Nephron progenitor cell (in vitro differentiated cells): ENCODE data around the gene EVA1A.

Source experiments
- DNase-seq: peaks from one replicate; pipeline ENCODE4 v3.0.0; 2021
- H3K27ac Mint-ChIP-seq: 2 replicates; pipeline ENCODE4 v1.8.0; 2021; ENCODE audit warnings: mild to moderate bottlenecking, moderate library complexity, mixed read lengths
- H3K27me3 Mint-ChIP-seq: 2 replicates; pipeline ENCODE4 v1.8.0; 2021; ENCODE audit warnings: mild to moderate bottlenecking, low read depth, mixed read lengths; ENCODE audit not compliant: poor library complexity
- H3K36me3 Mint-ChIP-seq: 2 replicates; pipeline ENCODE4 v1.8.0; 2021; ENCODE audit warnings: low read depth, mixed read lengths
- H3K4me1 Mint-ChIP-seq: 2 replicates; pipeline ENCODE4 v1.8.0; 2021; ENCODE audit warnings: mixed read lengths
- H3K4me3 Mint-ChIP-seq: 2 replicates; pipeline ENCODE4 v1.8.0; 2021; ENCODE audit warnings: mild to moderate bottlenecking, moderate library complexity, mixed read lengths
- H3K9me3 Mint-ChIP-seq: 2 replicates; pipeline ENCODE4 v1.8.0; 2021; ENCODE audit warnings: mild to moderate bottlenecking, moderate library complexity, mixed read lengths
- CTCF ChIP-seq: fragments of 200-600 bp; sonication (generic); IDR thresholded peaks from 2 replicates; pipeline ENCODE4 v1.5.0; 2021; ENCODE audit warnings: antibody characterized with exemption

EVA1A gene

DNA sequence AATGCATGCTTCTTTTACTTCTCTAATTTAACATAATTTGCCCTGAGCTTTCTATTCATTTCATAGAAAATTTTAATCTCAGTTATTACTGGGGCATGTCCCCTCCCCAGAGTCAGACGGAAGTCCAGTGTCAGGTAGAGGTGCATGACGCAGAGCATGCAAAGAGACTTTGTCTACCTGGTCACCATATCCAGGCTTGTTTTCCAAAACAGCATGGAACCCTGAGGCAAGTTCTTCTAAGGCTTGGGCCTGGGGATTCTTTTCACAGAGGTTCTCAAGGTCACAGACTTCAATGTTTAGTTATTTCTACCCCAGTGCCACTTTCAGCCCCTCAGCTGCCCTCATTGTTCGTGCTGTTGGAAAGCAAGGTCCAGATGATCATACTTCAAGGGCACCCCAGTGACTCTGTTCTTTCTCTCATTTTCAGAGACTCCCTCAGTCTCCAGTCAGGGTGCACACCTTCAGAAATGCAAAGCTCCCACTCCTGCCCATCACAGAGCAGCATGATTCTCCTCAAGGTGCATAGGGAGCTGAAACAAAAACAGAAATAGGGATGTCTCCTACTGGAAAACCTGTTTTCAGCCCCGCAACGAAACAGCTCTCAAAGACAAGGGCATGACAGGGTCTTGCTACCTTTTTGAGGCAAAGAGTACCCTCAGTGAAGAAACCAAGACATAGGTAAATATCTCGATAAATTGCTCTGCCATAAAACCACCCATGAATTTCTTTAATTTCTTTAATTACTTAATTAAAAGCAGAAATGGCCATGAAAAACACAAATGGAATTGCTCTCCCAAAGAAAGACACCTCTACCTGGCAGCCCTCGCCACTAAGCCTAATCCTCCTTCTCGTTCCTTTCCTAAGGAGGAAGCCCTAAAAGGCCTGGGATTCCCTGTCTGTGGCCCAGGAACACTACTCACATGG, 9.5 kb upstream of the EVA1A start:
- Mint-ChIP-seq H3K27ac (no peak overlapping the region), H3K4me1 (peaks cover 44% of the 10 kb centered on the region), H3K9me3 (no peaks in the 10 kb centered on the region), H3K4me3 (no peak overlapping the region), H3K27me3 (peaks cover 2% of the 10 kb centered on the region), H3K36me3 (no peaks in the 10 kb centered on the region)
- no peak for DNase-seq
- TF ChIP-seq CTCF: no peak

DNA sequence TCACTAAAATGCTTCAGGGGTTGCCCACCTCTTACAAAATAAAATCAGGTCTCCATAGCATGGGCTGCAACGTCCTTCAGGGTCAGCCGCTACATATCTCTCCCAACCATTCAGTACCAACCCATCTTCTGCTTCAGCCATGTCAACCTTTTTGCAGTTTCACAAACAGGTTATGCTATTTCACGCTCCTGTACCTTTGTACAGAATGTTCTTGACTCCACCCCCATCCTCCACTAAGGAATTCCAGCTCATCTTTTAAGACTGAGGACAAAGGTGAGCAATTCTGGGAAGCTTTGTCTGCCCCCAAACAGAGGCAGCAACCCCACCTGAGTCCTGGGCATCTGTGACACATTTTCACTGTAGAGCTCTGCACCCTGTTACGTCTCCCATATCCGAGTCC, 8.8 kb upstream of the EVA1A start:
- Mint-ChIP-seq H3K27me3 (peaks cover 8% of the 10 kb centered on the region), H3K36me3 (no peaks in the 10 kb centered on the region), H3K4me1 (peaks cover 44% of the 10 kb centered on the region), H3K4me3 (no peak overlapping the region), H3K9me3 (no peaks in the 10 kb centered on the region), H3K27ac (no peak overlapping the region)
- no peak for TF ChIP-seq CTCF
- DNase-seq: no peak

- Mint-ChIP-seq H3K27me3 (peaks cover 18% of the 10 kb centered on the region), H3K36me3 (no peaks in the 10 kb centered on the region), H3K4me1 (peaks cover 44% of the 10 kb centered on the region), H3K27ac (no peak overlapping the region), H3K4me3 (no peak overlapping the region), H3K9me3 (no peaks in the 10 kb centered on the region)
- no peak for TF ChIP-seq CTCF
- DNase-seq: no peak
Observed at GRCh38 chr2:75568174-75568573, 7.4 kb upstream of the EVA1A start.

DNA sequence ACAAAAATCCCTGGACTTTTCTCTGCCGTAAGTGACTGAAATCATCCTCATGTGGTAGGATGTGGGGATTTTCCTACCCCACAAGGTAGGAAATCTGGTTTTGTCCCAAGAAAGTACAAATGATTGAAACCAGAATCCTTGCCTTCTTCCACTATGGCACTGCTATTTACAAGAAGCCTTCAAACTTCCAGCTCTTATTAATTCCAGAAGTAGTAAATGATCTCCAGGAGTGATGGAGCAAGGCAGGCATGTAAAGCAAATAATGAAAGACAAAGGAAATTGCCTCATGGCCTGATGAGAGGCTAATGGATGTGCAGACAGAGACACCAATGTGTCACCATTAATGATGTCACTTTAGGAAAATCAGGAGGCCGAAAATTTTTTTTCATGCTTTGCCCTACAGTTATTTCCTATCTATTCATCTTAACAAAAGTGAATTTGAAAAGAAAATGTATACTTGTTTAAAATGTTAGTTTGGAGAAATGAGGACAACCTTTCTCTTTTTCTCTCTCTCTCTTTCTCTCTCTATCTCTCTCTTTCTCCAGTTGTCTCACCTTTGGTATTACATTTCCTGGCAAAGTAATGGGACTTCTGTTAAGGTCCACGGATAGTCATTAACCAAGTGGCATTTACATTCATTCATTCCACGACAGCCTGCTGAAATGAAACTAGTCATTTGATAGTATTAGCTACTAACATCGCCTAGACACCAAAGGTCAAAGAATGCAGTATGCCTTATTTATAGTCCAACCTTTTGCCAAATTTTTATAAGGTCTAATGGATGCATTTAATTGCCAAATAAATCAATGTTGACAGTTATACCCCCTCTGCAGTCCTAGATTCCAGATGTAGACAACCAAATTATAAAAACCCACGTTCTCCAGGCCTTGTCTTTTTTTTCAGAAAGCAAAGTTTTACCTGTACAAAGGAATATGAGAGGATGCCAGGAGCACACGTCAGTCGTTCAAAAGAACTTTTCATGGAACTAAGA, 5.0 kb upstream of the EVA1A start:
- Mint-ChIP-seq H3K4me1 (peaks cover 43% of the 10 kb centered on the region), H3K27ac (no peak overlapping the region), H3K4me3 (no peak overlapping the region)

DNA sequence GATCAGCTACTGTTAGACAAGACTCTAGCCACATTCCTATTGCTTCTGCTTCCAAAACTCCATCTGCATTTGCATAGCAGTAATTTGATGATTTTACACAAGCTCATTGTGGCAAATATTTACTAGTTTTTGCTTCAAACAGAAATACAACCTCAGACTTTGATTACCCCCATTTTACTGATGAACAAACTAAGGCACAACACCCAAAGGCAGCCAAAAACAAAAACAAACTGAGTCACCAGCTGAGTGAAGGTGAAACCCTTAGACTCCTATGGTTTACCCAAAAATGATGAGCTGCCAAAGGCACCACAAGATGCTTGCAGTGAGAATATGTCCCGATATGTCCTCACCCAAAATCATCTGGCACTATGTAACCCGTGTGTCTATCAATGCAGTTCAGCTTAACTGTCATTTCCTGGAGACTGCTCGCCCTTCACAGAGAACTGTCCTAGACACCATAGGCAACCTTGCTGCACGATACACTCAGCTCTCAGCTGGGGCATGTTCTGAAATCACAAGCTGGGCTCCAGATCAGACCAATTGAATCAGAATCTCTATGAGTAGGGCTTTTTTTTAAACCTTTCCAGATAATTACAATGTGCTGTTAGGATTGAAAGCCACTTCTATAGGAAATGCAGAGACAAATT, 4.1 kb upstream of the EVA1A start:
- Mint-ChIP-seq H3K4me3 (no peak overlapping the region), H3K4me1 (peaks cover 43% of the 10 kb centered on the region), H3K27me3 (peaks cover 21% of the 10 kb centered on the region), H3K36me3 (no peaks in the 10 kb centered on the region), H3K27ac (peak overlapping the region; percentile 17), H3K9me3 (no peaks in the 10 kb centered on the region)
- no peak for DNase-seq
- no peak for TF ChIP-seq CTCF

More for the DNA sequence above, 5.0 kb upstream of the EVA1A start:
- TF ChIP-seq CTCF: no peak
- Mint-ChIP-seq H3K36me3 (no peaks in the 10 kb centered on the region), H3K27me3 (peaks cover 21% of the 10 kb centered on the region), H3K9me3 (no peaks in the 10 kb centered on the region)
- DNase-seq: no peak
